H1 (cell line): ENCODE results near the gene MAS1. TPM values are rescaled to one million over a fixed set of nuclear protein-coding genes. Genes with fewer than 3 reads are reported as not detected.

Source experiments
- CTCF ChIA-PET: fragments of 300-600 bp; sonication (Branson Sonifier 250); formaldehyde crosslinking; loops from one replicate; lab custom pipeline; 2021; ENCODE audit not compliant: partially characterized antibody; lab: Charles Lee
- POLR2A ChIA-PET: fragments of 300-600 bp; sonication (Branson Sonifier 250); formaldehyde crosslinking; loops from one replicate; lab custom pipeline; 2021; ENCODE audit warnings: inconsistent platforms; ENCODE audit not compliant: partially characterized antibody; lab: Charles Lee
- DNase-seq, 2 experiments: peaks; one replicate each; pipeline versions ENCODE4 v3.0.0 to v3.0.0-alpha.2; 2010 to 2022; ENCODE audit warnings: low spot score in 2 of 2, low read depth in 1 of 2, mixed read lengths in 1 of 2
- FAIRE-seq: peaks from 2 replicates; lab custom pipeline; 2011; peaks lifted over from hg19 to GRCh38; lab: Jason Lieb, UNC
- H2AFZ ChIP-seq: 2 replicates; pipeline ENCODE4 v1.8.1; 2012; ENCODE audit warnings: low read length, inconsistent platforms
- H2AK5ac ChIP-seq: 2 replicates; pipeline ENCODE4 v1.6.1; 2013; ENCODE audit warnings: low read depth, low read length
- H2BK120ac ChIP-seq: replicated peaks from 2 replicates; pipeline ENCODE3; 2013; ENCODE audit warnings: low read depth, low read length, inconsistent platforms
- H2BK12ac ChIP-seq: 2 replicates; pipeline ENCODE4 v1.6.1; 2013; ENCODE audit warnings: low read depth, low read length
- H2BK15ac ChIP-seq: 2 replicates; pipeline ENCODE4 v1.6.1; 2013; ENCODE audit warnings: low read length
- H2BK20ac ChIP-seq: 2 replicates; pipeline ENCODE4 v1.6.1; 2013; ENCODE audit warnings: low read length
- H2BK5ac ChIP-seq: 2 replicates; pipeline ENCODE4 v1.6.1; 2013; ENCODE audit warnings: low read depth, low read length
- H3K14ac ChIP-seq: 2 replicates; pipeline ENCODE4 v1.6.1; 2013; ENCODE audit warnings: inconsistent platforms; ENCODE audit not compliant: insufficient read length
- H3K18ac ChIP-seq: 2 replicates; pipeline ENCODE4 v1.6.1; 2013; ENCODE audit warnings: low read length; ENCODE audit errors: extremely low read depth
- H3K23ac ChIP-seq: 2 replicates; pipeline ENCODE4 v1.6.1; 2013; ENCODE audit warnings: inconsistent platforms; ENCODE audit not compliant: insufficient read length
- H3K23me2 ChIP-seq: 2 replicates; pipeline ENCODE4 v1.6.1; 2013; ENCODE audit warnings: low read depth, low read length
- H3K27ac ChIP-seq: 2 replicates; pipeline ENCODE4 v1.6.1; 2011; ENCODE audit warnings: low read depth, low read length, inconsistent platforms
- H3K27me3 ChIP-seq, 4 experiments: replicated peaks in 1 of 4; 1 replicate in 1 of 4; 2 replicates in 3 of 4; pipeline versions ENCODE4 v1.6.1 to v1.8.1; 2011 to 2013; ENCODE audit warnings: low read length in 3 of 4, mild to moderate bottlenecking in 3 of 4, inconsistent platforms in 2 of 4, mixed read lengths in 2 of 4, moderate library complexity in 1 of 4; ENCODE audit not compliant: control insufficient read depth in 3 of 4, insufficient read depth in 3 of 4; ENCODE audit errors: extremely low read depth in 1 of 4
- H3K36me3 ChIP-seq, 4 experiments: 2 replicates each; pipeline versions ENCODE4 v1.6.1 to v1.8.1; 2011 to 2013; ENCODE audit warnings: mild to moderate bottlenecking in 4 of 4, low read length in 3 of 4, moderate library complexity in 2 of 4, control low read depth in 1 of 4, inconsistent platforms in 1 of 4; ENCODE audit not compliant: insufficient read depth in 4 of 4, control insufficient read depth in 2 of 4
- H3K4ac ChIP-seq: replicated peaks from 2 replicates; pipeline ENCODE3; 2013; ENCODE audit warnings: low read length, low read depth, mixed read lengths, inconsistent platforms; ENCODE audit not compliant: insufficient read length
- H3K4me1 ChIP-seq, 4 experiments: replicated peaks in 1 of 4; 1 replicate in 1 of 4; 2 replicates in 3 of 4; pipeline versions ENCODE4 v1.6.1 to v1.8.1; 2011 to 2013; ENCODE audit warnings: low read length in 3 of 4, inconsistent platforms in 2 of 4, mixed read lengths in 1 of 4; ENCODE audit not compliant: insufficient read depth in 4 of 4, control insufficient read depth in 3 of 4
- H3K4me2 ChIP-seq, 2 experiments: 2 replicates each; pipeline versions ENCODE4 v1.6.1 to v1.8.1; 2011 to 2013; ENCODE audit warnings: low read depth in 2 of 2, low read length in 2 of 2, control low read depth in 1 of 2, inconsistent platforms in 1 of 2, mild to moderate bottlenecking in 1 of 2; ENCODE audit not compliant: insufficient read depth in 1 of 2
- H3K4me3 ChIP-seq, 4 experiments: fragments of 200-600, 300-600 bp in 1 of 4; sonication (generic), shearing (Covaris generic), sonication (Bioruptor Twin) in 1 of 4; 2 replicates each; pipeline versions ENCODE4 v1.5.1 to v1.8.1; 2011 to 2016; ENCODE audit warnings: low read length in 4 of 4, low read depth in 3 of 4, control low read depth in 2 of 4, inconsistent platforms in 2 of 4, mild to moderate bottlenecking in 2 of 4, mixed read lengths in 1 of 4, moderate library complexity in 1 of 4; ENCODE audit not compliant: insufficient read depth in 2 of 4; ENCODE audit errors: extremely low read depth in 1 of 4
- H3K56ac ChIP-seq: replicated peaks from 2 replicates; pipeline ENCODE3; 2013; ENCODE audit warnings: low read depth, mild to moderate bottlenecking, mixed read lengths, low read length, inconsistent platforms; ENCODE audit not compliant: insufficient read length
- H3K79me1 ChIP-seq: 2 replicates; pipeline ENCODE4 v1.6.1; 2013; ENCODE audit warnings: low read depth, low read length, control low read depth
- H3K79me2 ChIP-seq, 2 experiments: 2 replicates each; pipeline versions ENCODE4 v1.6.1 to v1.8.1; 2012 to 2013; ENCODE audit warnings: low read length in 2 of 2, mild to moderate bottlenecking in 2 of 2, inconsistent platforms in 1 of 2; ENCODE audit not compliant: insufficient read depth in 2 of 2, control insufficient read depth in 1 of 2
- H3K9ac ChIP-seq, 4 experiments: replicated peaks in 1 of 4; 1 replicate in 1 of 4; 2 replicates in 3 of 4; pipeline versions ENCODE4 v1.6.1 to v1.8.1; 2011 to 2013; ENCODE audit warnings: low read depth in 3 of 4, low read length in 3 of 4, control low read depth in 2 of 4, mild to moderate bottlenecking in 2 of 4, moderate library complexity in 2 of 4, inconsistent platforms in 1 of 4; ENCODE audit errors: extremely low read depth in 1 of 4
- H3K9me3 ChIP-seq, 2 experiments: 2 replicates each; pipeline versions ENCODE4 v1.6.1 to v1.8.1; 2012 to 2013; ENCODE audit warnings: mild to moderate bottlenecking in 2 of 2, moderate library complexity in 2 of 2, control low read depth in 1 of 2, inconsistent platforms in 1 of 2, low read depth in 1 of 2, low read length in 1 of 2, mixed read lengths in 1 of 2; ENCODE audit not compliant: insufficient read depth in 2 of 2
- H4K20me1 ChIP-seq, 2 experiments: replicated peaks in 1 of 2; 2 replicates each; pipeline versions ENCODE3 to v1.8.1; 2011 to 2013; ENCODE audit warnings: inconsistent platforms in 2 of 2, low read length in 2 of 2, mild to moderate bottlenecking in 1 of 2; ENCODE audit not compliant: insufficient read depth in 2 of 2, control insufficient read depth in 1 of 2
- H4K5ac ChIP-seq: 2 replicates; pipeline ENCODE4 v1.6.1; 2013; ENCODE audit warnings: low read length, low read depth, mixed read lengths, inconsistent platforms; ENCODE audit not compliant: insufficient read length
- H4K8ac ChIP-seq: 2 replicates; pipeline ENCODE4 v1.8.0; 2013; ENCODE audit warnings: mild to moderate bottlenecking, moderate library complexity, low read length, inconsistent platforms; ENCODE audit not compliant: insufficient read depth; ENCODE audit errors: extremely low read depth
- H4K91ac ChIP-seq: replicated peaks from 2 replicates; pipeline ENCODE3; 2013; ENCODE audit warnings: low read length, mixed read lengths, inconsistent platforms; ENCODE audit not compliant: insufficient read length
- ATF2 ChIP-seq: IDR thresholded peaks from 2 replicates; pipeline ENCODE4 v1.6.1; 2012; ENCODE audit warnings: low read length, inconsistent platforms
- BRCA1 ChIP-seq: IDR thresholded peaks from 2 replicates; pipeline ENCODE4 v1.6.1; 2012; ENCODE audit warnings: low read depth, low read length, improper control_type of control experiment
- CTBP2 ChIP-seq: IDR thresholded peaks from 2 replicates; pipeline ENCODE4 v1.7.0; 2011; ENCODE audit warnings: borderline replicate concordance, mild to moderate bottlenecking, moderate library complexity, mixed read lengths, low read length; ENCODE audit not compliant: insufficient read depth, insufficient read length
- NANOG ChIP-seq: IDR thresholded peaks from 2 replicates; pipeline ENCODE4 v1.6.1; 2011; ENCODE audit warnings: low read length, low read depth, mild to moderate bottlenecking, inconsistent platforms; ENCODE audit not compliant: insufficient read depth, poor library complexity, severe bottlenecking
- POLR2AphosphoS5 ChIP-seq: IDR thresholded peaks from 2 replicates; pipeline ENCODE4 v1.6.1; 2011; ENCODE audit warnings: low read depth, low read length
- RNF2 ChIP-seq: fragments of 200-900, 300-1000 bp; sonication (generic); IDR thresholded peaks from 2 replicates; pipeline ENCODE4 v1.7.1; 2016; ENCODE audit warnings: borderline replicate concordance, low read depth, mild to moderate bottlenecking, antibody characterized with exemption, low read length; ENCODE audit not compliant: poor library complexity, severe bottlenecking; ENCODE audit errors: missing control alignments
- SP1 ChIP-seq: IDR thresholded peaks from 2 replicates; pipeline ENCODE4 v1.6.1; 2011; ENCODE audit warnings: low read depth, low read length
- SUZ12 ChIP-seq: fragments of 200-600 bp; sonication (generic); IDR thresholded peaks from 2 replicates; pipeline ENCODE4 v1.6.1; 2012; ENCODE audit warnings: mild to moderate bottlenecking, inconsistent platforms, low read length, moderate library complexity, mixed read lengths
- WGBS, 2 experiments: shearing (Covaris generic) in 1 of 2; methylation state at CpG; one replicate each; pipeline versions ENCODE4 v1.1.6 to v1.1.7; 2013 to 2015; ENCODE audit warnings: low lambda C conversion rate in 2 of 2, mixed read lengths in 2 of 2, inconsistent platforms in 1 of 2, low coverage in 1 of 2, missing lambda C conversion rate in 1 of 2; ENCODE audit not compliant: insufficient replicate concordance in 2 of 2, insufficient coverage in 1 of 2, insufficient read length in 1 of 2; ENCODE audit errors: extremely low coverage in 1 of 2, missing lambda C conversion rate in 1 of 2; 5-methylcytosine and 5-hydroxymethylcytosine counted together
- polyA plus RNA-seq, 7 experiments: library from polyadenylated mRNA; depleted of rRNA in 3 of 7; stranded (reverse) in 5 of 7; unstranded in 2 of 7; fragments of >200 nt in 5 of 7; fragments of 200-250 nt in 2 of 7; gene quantifications; 1 replicate in 5 of 7; 2 replicates in 1 of 7; 4 replicates in 1 of 7; pipeline versions ENCODE4 v1.2.1 to v1.2.3, GENCODE V29; 2011 to 2013; ENCODE audit warnings: missing spikeins in 2 of 7, mixed read lengths in 2 of 7
- total RNA-seq: library from RNA; stranded (reverse); fragmentation: NEBNext Ultra II Directional; extraction: Animal tissue kit (Norgen Biotek cat#: 25700); gene quantifications from 2 replicates; pipeline ENCODE4 v1.2.1, GENCODE V29; 2021

MAS1 gene
- total and polyA plus RNA-seq, 2 of the 8 experiments (the other 6 are each of a cell fraction or from before 2014, with no cell fraction given): 0.02 TPM; not detected in 1

GRCh38 chr6:159913862-159914564, 23.2 kb downstream of the MAS1 start:
- Histone ChIP-seq H3K79me1 (no peaks in the 10 kb centered on the region), H3K4ac (no peak overlapping the region), H3K79me2 (no peaks in the 10 kb centered on the region), H2BK20ac (no peak overlapping the region), H3K4me1 (no peaks in the 10 kb centered on the region; a peak in 1 of 7 replicates), H3K56ac (no peak overlapping the region), H3K23ac (no peak overlapping the region), H2AFZ (no peak overlapping the region), H4K8ac (no peak overlapping the region), H4K91ac (no peak overlapping the region), H3K18ac (no peak overlapping the region), H3K14ac (no peak overlapping the region), H4K5ac (no peak overlapping the region), H2BK15ac (no peak overlapping the region), H3K27ac (no peak overlapping the region), H3K36me3 (no peaks in the 10 kb centered on the region), H3K9ac (no peak overlapping the region), H3K9me3 (no peaks in the 10 kb centered on the region), H3K4me2 (no peak overlapping the region), H3K23me2 (no peaks in the 10 kb centered on the region), H4K20me1 (no peaks in the 10 kb centered on the region), H2BK12ac (no peak overlapping the region), H3K4me3 (no peak overlapping the region), H2AK5ac (no peak overlapping the region), H3K27me3 (no peaks in the 10 kb centered on the region), H2BK120ac (no peak overlapping the region), H2BK5ac (no peak overlapping the region)
- DNase-seq: no peak
- POLR2A ChIA-PET: no interaction called here
- 94% methylated on average over 6 of the region's 6 CpGs; no CpG with 5 or more reads in 1 of the 2 experiments for WGBS, 2 experiments
- CTCF ChIA-PET: no interaction called here
- no peak for FAIRE-seq
- no peak for TF ChIP-seq POLR2AphosphoS5
- no peak for TF ChIP-seq SUZ12
- TF ChIP-seq RNF2: no peak
- no peak for TF ChIP-seq BRCA1
- TF ChIP-seq ATF2: no peak
- no peak for TF ChIP-seq CTBP2
- no peak for TF ChIP-seq NANOG
- no peak for TF ChIP-seq SP1
